ENCODE data around the gene CPXM1.

CPXM1 gene

DNA sequence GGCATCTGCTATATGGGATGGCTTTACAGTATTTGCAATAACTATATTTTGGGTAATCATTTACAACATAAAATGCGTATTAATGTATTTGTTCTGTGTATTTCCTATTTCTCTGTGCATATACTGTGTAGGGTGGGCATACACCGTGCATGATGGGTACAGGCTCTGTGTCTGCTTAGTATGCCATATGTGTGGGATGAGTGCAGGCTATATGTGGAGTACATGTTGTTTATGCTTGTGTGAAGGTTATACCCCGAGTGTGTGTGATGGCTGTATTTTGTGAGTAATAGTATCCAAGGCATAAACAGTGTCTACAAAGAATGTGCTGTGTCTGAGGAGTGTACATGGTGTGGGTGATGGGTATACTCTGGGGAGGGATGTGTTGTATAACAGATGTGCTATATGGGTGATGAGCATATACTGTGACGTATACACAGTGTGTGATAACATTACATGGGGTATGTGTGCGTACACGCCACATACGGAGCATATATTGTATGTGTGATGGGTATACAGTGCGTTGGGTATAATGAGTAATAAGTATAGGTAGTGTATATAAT lies 52.7 kb downstream of the CPXM1 start:
- DNase-seq, result no peak

GRCh38 chr20:2746636-2747265 lies 53.7 kb downstream of the CPXM1 start:
- DNase-seq, result no peak

DNA sequence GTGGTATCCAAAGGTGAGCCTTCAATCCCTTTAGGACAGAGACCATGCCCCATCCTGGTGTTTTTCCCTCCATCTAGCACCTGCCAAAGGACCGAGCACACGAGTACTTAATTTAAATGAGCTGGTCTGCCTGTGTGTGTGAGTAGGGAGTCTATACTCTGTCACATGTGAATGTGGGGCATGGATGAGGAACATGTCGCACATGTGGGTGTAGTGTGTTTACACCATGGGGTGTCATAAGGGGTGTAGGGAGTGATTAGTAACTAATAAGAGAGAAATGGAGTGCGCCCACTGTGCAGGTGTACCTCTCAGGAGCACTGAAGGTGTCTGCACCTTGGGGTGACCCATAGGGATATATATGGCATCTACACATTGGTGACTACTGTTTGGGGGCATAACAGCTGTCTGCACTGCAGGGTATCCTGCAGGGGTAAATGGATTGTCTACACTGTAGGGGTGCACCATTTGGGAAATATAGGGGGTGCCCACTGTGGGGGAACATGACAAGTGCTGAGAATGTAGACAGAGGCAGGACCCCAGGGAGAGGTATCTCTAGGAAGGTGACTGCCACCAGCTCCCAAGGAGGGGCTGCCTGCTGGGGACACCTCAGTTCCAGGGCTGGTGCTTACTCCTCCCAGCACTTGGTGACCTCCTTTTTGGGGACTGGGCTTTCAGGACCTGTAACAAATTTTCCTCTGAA lies 54.3 kb downstream of the CPXM1 start:
- no peak for DNase-seq

DNA sequence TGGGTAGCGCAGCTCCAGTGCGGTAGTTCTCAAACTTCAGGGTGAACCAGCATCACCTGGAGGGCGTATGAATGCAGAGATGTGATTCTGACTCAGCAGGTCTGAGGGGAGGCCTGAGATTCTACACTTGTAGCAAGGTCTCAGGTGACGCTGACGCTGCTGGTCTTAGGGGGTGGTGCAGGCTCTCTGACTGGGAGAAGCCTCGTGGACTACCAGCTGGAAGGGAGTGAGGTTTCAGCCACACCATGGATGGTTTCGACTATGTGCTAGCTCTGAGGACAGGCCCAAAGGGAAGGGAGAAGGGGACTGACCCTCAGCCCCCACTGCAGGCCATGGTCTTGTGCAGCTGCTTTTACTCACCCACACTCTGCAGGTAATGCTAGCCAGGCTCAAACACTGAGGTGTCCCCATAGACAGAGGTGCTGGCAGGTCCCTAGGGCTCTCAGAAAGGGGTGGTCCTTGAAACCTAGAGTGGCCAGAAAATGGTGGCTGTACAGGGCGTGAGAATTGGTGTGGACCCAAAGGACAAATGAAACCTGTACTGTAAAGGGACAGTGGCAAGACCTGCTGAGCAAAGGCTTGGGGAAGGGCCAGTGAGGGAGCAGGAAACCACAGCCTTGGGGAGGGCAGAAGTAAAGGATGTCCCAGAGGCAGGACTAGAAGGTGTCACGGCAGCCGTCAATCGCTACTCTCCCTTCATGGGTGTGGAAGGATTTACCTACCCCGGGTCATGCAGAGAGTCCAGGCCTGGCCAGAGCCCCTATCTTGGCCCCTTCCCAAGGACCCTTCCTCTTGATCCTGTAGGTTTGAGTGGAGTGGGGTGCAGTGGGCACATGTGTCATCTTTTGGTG lies 55.1 kb downstream of the CPXM1 start:
- DNase-seq, result no peak
